ENCODE data around the gene BAIAP2.

The BAIAP2 gene

DNA sequence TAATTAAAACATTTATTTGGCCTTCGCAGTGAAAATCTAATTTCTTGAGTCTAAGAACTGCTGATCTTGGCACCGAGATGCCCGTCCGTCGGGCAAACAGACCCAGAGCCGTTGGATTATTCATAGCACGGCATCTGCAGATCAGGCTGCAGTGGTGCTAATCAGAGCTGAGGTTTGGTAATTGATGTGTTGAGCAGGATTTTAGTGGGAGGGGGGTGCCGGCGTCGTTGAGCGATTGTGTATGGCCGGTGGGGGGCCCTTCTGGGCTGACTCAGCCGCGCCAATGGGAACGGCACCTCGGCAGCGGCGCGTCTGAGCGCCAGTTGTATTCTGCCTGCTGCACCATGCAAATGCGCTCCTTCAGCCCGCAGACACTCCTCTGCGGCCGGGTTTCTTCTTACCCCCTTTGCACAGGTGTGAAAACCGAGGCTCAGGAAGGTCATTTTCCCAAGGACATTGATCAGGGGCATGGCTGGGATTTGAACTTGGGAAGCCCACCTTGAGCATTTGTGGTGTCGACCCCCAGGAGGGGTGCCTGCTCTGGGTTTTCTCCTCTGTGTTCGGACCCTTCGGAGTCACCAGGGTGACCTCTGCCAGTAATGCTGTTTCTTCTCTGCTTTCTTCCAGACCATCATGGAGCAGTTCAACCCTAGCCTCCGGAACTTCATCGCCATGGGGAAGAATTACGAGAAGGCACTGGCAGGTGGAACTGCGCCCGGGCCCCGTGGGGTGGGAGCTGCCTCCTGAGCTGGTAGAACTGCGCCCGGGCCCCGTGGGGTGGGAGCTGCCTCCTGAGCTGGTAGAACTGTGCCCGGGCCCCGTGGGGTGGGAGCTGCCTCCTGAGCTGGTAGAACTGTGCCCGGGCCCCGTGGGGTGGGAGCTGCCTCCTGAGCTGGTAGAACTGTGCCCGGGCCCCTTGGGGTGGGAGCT, 18.4 kb downstream of the BAIAP2 start:
- no peak for DNase-seq (ENCODE audit: low read depth)

DNA sequence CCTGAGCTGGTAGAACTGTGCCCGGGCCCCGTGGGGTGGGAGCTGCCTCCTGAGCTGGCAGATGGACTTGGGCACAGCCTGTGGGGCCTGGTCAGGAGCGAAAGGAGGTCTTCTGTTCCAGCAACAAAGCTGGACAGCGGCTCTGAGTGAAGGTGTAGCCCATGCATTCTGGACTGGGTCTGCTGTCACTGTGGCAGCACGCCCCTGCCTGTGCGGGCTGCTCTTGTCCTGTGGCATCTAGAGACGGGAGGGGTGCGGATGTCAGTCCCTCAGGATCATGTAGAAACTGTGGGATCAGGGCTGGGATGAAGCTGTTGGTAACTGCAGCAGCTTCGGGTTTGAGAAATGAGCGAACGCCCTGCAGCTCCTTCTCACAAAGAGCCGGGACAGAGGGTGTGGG, 19.4 kb downstream of the BAIAP2 start:
- no peak for DNase-seq (ENCODE audit: low read depth)

DNA sequence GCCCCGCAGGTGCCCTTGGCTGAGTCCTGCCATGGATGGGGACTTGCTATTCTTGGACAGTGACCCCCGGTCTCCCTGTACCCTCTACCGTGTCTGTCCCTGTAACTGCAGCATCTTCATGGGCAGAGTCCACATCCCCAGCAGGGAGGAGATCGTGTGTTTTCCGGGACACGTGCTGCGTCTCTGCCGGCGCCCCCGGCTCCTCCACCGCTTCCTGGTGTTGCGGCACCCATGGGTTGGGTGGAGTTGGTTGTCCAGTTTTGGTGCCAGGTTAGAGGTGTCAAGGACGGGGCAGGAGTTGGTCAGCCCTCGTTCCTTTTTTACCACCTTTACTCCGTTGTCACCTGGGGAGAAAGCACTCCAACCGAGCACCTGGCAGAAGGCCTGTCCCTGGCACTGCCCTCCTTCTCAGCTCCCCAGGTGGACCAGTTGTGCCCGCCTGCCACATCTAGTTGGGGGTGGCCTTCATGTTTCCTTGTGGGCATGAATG, 20.0 kb downstream of the BAIAP2 start:
- no peak for DNase-seq (ENCODE audit: low read depth)

DNA sequence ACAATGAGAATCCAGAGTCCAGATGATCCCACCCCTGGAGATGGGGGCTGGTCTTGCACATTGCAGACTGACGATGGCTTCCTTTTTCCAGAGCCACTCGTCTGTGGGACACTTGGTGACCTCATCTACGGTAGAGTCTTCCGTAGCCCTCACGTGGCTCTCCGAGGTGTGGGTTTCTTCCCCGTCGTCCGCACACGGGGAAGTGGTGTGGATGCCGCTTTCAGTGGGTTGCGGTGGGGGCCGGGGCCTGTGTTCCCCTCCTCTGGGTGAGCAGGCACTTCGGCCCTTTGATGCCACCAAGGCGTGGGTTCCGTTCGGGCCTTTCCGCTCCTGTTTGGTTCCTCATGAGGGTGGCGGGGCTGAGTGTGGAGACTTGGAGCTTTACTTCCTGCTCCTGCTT, 21.4 kb downstream of the BAIAP2 start:
- DNase-seq (ENCODE audit: low read depth) = no peak

DNA sequence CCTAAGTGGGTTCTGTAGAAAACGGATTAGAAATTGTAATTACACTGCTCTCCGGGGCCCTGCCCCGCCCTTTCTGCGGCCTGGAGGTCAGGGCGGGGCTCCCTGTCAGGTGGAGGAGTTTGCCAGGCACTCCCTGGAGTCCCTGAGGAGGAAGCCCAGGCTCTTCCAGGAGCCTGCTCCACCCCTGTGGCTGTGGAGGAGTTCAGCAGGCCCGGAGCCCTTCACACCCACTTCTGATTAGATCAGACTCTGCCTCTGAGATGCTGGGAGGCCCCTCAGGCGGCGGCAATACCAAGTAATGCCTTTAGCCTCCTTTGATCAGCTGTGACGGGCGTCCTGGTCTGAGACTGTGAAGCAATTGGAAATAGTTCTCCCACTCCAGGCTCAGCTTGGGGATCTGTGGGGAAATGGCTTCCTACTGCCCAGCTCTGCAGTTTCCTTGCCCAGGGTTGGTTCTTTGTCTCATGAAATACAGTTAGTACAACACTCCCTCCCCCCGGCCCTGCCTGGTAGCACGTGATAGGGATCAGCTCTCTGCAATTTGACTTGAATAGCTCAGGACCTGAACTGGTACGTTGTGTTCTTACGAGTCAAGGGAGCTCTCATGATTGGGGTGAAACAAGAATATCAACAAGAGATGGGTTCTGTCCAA, 22.3 kb downstream of the BAIAP2 start:
- DNase-seq (ENCODE audit: low read depth) = peak; percentile 66

DNA sequence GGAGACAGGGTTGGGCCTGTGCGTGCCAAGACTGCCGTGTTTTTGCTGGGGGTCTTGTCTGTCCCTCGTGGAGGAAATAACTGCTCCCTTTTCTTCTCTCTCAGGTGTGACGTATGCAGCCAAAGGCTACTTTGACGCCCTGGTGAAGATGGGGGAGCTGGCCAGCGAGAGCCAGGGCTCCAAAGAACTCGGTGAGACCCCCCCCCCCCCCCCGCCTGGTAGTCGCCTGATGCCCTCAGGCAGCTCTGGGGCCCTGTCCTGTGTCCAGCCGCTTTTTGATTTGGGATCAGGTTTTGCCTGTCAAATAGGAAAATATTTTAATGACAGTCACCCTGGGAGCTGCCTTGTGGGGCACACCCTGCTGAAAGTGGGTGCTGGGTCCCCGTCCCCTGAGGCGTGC, 22.8 kb downstream of the BAIAP2 start:
- no peak for DNase-seq (ENCODE audit: low read depth)

DNA sequence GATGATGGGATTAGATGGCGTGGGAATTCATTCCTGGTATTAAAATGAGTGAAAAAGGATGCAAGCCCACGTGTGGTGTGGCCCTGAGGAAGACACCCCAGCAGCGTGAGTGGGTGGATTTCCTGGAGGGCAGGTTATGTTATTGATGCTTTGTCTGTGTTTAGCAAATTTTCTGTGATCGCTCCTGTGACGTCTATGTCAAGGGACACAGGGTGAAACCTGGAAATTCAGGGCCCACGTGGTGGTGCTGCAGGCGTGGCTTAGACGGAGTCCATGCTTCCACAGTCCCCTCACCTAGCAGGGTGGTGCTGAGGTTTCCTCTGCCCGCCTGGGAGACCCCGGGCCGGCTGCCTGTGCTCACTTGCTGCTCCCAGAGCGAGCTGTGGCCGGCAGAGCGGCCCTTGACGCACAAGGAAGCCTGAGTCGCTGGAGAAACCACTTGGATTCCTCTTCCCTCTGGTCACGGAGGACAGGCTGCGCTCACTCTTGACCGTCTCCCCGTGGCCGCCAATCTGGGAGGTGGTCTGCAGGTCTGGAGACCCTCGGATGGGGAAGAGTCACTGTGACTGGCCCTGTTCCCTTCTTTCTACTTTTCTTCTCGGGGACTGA, 23.4 kb downstream of the BAIAP2 start:
- no peak for DNase-seq (ENCODE audit: low read depth)

DNA sequence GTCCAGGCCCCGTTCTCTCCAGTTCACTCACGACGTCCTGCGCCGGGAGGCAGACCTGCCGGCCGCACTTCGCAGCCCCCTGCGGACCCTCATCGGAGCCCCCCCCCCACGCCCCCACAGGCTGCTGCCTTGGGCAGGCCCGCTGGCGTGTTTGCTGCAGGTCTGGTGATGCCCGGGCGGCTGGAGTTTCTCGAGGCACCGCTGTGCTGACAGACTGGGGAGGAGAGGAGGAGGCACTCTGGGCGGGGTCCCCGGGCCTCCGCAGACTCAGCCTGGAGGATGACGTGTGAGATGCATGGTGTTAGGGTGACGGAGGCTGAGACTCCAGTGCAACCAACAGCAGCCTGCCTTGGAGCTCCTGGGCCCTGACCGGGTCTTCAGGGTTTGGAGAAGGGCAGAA, 24.1 kb downstream of the BAIAP2 start:
- no peak for DNase-seq (ENCODE audit: low read depth)

DNA sequence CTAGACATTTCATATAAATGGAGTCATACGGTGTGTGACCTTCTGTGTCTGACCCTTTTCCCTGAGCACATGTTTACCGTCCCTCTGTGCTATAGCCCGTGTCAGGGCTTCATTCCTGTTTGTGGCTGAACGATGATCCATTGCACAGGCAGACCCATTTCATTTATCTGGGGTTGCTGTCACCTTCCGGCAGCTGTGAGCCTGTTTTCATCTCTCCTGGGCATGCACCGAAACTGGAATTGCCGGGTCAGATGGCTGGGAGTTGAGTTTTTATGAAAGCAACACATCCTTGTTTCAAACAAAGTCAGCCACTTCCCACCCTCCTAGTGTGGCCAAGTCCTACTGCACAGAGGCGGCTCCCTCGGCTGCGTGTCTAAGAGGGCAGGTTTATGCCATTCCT, 25.5 kb downstream of the BAIAP2 start:
- no peak for DNase-seq (ENCODE audit: low read depth)

DNA sequence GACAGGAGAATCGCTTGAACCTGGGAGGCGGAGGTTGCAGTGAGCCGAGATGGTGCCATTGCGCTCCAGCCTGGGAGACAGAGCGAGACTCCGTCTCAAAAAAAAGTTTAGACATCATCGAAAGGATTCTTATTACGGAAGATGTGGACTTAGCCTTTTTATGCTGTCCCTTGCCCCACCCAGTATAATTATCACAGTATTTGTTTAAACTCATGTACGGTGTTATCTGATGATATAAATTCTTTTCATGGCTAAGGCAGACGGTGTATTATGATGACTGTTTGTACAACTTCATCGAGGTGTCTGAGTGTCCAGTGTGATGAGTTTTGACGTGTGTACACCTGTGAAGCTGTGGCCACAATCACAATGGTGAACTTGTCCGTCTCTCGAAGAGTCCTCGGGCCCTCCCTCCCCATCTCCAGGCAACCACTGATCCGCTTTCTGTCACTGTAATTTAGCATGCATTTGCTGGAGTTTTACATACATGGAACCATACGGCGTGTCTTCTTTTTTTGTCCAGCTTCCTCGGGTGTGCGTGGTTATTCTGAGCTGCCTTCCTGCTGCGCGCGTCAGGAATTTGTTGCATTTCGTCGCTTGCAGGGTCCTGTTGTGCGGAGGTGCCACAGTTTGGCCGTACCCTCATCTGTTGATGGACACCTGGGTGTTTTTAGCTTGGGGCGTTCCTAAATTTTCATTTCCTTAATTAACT, 26.2 kb downstream of the BAIAP2 start:
- no peak for DNase-seq (ENCODE audit: low read depth)

DNA sequence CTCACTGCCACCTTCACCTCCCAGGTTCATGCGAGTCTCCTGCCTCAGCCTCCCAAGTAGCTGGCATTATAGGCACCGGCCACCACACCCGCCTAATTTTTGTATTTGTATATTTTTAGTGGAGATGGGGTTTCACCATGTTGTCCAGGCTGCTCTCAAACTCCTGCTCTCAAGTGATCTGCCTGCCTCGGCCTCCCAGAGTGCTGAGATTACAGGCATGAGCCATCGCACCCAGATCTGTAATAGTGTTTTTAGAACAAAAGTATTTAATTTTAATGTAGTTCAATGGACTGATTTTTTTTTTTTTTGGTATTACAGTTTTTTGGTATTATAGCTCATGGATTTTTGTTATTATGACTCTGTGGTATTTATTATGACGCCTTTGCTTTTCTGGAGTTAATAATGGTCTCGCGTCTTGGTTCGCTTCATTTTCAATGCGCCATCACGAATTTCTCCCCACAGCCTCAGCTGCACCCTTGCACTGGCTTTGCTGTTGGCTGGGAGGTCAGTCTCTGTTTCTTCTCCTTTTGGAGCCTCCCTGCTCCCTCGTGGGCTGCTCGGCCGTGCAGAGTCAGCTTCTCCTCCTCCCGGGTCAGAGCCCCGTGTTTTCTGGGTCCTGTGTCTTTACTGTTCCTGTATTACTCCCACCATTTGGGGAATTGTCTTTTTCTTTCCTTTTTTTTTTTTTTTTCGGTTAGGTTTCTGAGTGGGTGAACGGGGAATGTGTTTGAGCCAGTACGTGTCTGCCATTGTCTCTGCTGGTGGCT, 27.2 kb downstream of the BAIAP2 start:
- DNase-seq (ENCODE audit: low read depth) = no peak

DNA sequence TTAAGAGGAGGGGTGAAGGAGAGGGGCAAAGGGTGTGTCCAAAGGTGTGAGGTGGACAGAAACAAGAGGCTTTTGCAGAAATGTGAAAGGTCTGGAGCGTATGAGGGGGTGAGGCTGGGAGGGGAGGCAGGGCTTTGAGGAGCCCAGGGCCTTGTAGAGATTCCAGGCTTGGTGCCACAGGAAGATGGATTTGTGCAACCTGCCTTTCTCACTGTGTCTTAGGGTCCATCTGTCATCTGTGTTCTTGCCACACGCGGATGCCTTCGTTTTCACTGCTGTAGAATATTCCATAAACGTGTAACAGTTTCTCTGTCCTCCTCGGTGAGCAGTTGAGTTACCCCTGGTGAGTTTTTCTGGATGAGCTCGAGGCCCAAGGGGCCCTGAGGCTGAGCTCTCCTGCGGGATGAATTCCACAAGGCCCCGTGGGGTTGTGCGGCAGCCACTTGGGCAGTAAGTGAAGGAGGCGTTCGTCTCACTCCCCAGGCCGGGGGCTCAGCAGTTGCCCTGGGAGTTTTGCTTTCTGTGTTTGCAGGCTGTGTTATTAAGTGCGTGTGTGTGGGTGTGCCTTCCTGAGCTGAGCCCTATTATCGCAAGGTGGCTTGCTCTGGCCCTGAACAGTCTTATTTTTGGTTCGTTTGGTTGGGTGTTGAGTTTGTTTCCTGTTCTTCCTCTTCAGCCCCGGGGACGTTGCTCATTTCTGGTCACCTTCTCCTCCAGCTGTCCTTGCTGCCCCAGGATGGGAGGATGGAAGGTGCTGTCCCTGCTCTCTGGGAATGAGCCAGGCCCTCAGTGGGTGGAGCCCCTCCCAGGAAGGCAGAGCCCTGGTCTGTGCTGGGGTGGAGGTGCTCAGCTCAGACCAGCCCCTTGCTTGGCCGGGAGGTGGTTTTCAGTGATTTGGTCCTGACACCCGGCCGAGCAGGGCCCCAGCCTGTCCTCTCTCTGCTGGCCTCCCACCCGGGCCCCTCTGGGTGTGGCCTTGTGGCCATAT, 28.4 kb downstream of the BAIAP2 start:
- DNase-seq (ENCODE audit: low read depth) = no peak

DNA sequence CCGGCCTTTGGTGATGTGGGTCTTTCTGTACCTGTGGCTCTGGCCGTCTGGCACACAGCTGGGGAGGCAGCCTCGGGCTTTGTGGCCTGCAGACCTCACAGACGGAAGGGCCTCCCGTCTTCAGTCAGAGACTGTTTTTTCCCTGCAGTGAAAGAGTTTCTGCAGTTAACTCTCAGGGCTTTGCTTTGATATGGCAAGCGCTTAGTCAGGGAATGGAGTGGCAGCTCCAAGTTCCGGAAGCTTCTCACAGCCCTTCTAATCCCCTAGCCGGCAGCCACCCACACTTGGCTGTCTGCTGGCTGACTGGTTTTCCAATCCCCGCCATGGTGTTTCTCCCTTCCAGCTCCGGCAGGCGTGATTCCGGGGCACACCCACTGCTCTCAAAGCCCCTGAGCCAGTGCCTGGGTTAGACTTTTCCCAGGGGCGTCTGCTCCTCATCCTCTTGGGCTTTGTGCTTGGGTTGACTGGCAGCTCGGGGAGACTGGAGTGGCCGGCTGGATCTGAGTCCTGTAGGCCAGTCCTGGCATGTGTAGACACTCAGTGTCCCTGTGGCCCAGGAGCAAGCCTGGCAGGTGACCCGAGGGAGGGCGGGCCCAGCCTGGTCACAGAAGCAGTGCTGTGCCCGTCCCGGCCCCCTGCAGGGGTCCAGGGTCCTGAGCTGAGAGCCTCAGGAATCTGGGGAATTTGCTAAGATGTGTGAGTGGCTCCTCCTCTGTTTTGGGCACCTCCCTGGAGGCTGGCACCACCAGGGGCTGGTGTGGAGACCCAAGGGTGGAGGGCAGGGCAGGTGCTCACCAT, 29.9 kb downstream of the BAIAP2 start:
- no peak for DNase-seq (ENCODE audit: low read depth)

DNA sequence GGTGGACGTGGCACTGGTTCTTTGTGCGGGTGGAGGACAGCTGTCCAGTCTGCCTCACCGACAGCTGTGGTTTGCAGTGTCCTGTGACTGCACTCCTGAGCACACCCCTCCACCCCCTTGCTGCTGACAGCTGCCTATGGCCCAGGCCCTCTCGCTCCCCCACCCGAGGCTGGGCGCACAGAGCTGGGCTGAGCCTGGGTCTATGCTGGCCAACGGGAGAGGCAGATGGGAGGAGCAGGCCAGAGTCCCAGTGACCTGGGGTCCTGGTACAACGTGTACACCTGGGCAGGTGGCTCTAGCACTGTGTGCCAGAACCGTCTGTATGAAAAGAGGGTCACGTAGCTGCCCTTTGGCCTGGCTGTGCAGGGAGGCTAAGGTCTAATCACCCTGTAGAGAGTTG, 30.5 kb downstream of the BAIAP2 start:
- no peak for DNase-seq (ENCODE audit: low read depth)

DNA sequence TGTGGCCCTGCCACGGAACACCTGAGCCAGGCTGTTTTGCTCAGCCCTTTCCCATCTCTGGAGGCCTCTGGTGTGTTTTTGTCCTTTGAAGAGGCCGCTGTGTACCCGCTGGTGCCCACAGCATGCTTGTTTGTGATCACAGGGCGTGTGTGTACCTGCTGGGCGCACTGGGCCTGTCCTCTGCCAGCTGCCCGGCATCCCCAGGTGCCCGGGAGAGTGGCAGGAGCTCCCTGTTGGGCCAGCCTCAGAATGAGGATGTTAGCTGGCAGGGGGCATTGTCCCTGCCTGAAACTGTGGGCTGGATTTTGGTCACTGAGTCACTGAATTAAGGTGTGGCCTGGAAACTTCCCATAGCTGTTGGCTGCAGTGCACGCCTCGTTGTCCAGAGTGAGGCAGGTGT, 31.1 kb downstream of the BAIAP2 start:
- no peak for DNase-seq (ENCODE audit: low read depth)

DNA sequence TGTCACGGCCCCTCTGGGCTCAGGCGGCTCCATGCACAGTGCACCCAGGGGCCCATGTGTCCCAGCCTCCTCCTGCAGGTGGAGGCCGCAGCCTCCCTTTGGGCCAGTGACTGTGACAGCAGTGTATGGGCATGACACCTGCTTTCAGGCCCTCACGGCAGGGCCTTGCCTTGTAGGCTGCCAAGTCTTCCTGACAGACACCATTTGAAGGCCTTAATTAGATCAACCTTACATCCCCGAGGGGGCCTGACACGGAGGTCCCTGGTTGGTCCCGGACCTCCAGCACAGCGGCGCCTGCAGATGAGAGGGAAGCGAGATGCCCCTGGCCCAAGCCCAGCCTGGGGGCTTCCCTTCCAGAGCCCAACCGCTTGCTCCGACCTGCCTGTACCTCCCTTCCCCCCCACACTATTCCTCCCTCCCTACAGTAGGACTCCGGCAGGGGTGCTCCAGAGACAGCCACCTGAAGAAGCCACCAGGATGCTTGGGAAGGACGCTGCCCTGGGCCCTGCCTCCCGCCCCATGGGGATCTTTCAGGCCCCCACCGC, 31.9 kb downstream of the BAIAP2 start:
- no peak for DNase-seq (ENCODE audit: low read depth)

DNA sequence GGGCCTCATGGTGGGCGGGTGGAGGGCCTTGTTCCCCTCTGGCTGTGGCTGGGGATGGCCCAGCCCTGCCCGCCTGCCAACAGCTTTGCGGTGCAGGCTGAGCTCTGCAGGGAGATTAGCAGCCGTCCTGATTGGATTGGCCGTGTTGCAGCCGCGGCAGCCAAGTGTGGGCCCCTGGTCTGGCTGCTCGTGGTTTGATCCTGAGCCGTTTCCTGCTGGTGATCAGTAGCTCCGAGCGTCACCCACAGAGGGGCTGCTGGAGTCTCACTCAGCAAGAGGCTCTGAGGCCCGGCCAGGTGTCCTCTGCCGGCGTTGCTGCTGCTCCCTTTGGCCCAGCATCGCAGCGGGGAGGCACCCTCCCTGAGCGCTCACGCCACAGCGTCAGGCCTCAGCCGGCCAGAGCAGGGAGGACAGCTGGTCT, 32.5 kb downstream of the BAIAP2 start:
- DNase-seq (ENCODE audit: low read depth) = no peak

DNA sequence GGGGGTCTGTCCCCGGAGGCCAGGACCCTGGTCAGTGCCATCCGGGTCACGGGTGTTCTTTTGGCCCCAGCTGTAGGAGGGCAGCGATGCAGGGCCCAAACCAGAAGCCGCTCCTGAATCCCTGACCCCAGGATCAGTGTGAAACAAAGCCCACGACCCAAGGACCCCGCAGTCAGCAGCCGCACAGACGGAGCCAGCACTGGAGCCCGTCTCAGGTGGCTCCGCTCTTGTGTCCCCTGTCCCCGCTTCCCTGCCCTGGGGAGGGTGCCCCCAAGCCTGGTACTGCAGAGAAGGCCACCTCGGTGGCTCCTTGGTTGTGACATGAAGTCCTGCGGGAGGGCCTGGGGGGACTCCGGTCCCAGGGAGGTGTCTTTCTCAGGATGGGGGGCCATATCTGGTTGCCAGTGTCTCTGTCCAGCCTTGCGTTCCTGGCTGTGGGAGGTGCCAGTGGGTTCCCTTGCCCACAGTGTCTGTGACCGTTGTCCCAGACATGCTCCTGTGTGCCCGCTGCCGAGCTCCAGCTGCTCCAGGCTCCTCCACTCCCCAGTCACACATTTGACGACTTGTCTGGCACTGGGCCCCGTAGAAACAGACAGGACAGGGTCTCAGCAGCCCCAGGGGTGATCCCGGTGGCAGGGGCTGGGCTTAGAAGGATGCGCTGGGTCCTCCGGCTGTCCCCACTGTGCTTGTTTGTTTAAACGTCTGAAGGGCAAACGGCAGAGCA, 33.6 kb downstream of the BAIAP2 start:
- no peak for DNase-seq (ENCODE audit: low read depth)
